Measurements from ENCODE around the gene ACTC1. TPM values are rescaled to one million over a fixed set of nuclear protein-coding genes. Genes with fewer than 3 reads are reported as not detected.
"Not testable (repeated sequence)": the region's sequence is repeated elsewhere in the genome, so short reads cannot be mapped to it uniquely, and the experiment has no call there.

ACTC1 gene
- total RNA-seq, 4 donors from 2014 or later: 0.09 to 0.38 TPM; not detected in 2

DNA sequence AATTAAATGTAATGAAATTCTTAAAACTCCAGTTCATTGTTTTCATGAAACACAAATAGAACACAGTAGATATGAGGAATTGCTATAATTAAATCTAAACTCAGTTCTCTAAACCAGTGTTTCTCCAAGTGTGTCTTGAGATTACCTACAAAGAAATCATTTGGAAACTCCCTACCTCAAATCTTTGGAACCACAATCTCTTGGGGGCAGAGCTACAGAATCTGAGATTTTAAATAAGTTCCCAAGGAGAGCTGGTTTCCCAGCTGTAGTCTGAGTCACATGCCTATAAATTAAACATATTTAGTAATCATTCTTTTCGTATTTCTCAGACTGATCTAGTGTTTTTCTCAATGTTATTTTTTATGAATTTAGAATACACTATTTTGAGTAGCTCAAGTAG, 17.0 kb upstream of the ACTC1 start:
- Histone ChIP-seq H3K4me1 (no peaks in the 10 kb centered on the region), H3K27me3 (peaks cover 0 to 8% (median 0%) of the 10 kb centered on the region in 4 donors), H3K9me3 (no peaks in the 10 kb centered on the region), H3K4me3 (no peak overlapping the region), H3K27ac (no peak overlapping the region), H3K36me3 (no peaks in the 10 kb centered on the region)
- no peak for TF ChIP-seq POLR2A (IDR thresholded peaks at IDR 0.05)
- TF ChIP-seq CTCF (IDR thresholded peaks at IDR 0.05): no peak
- DNase-seq: no peak
- intact Hi-C loops (cut with DNase I): no loop called here
- 54 to 55% methylated on average over 1 of the region's 1 CpG for WGBS, 2 donors

- H3K9me3 ChIP-seq: no peaks in the 10 kb centered on the region
- H3K36me3 ChIP-seq: no peaks in the 10 kb centered on the region
- no peak for TF ChIP-seq CTCF (IDR thresholded peaks at IDR 0.05)
- no peak for TF ChIP-seq POLR2A (IDR thresholded peaks at IDR 0.05)
- peaks cover 0 to 8% (median 0%) of the 10 kb centered on the region in 4 donors for H3K27me3 ChIP-seq
- no peaks in the 10 kb centered on the region for H3K4me1 ChIP-seq
- no peak for DNase-seq
- peak overlapping the region in 1 of 4 donors; percentile 12 for H3K27ac ChIP-seq
- intact Hi-C loops (cut with DNase I): no loop called here
- 53 to 73% methylated on average over 4 to 5 of the region's 5 CpGs for WGBS, 2 donors
- no peak overlapping the region for H3K4me3 ChIP-seq
Measured at GRCh38 chr15:34810443-34811129, 15.2 kb upstream of the ACTC1 start.

- Histone ChIP-seq H3K36me3 (no peaks in the 10 kb centered on the region), H3K27me3 (peaks cover 0 to 16% (median 0%) of the 10 kb centered on the region in 4 donors), H3K4me3 (no peak overlapping the region), H3K9me3 (no peaks in the 10 kb centered on the region), H3K27ac (no peak overlapping the region), H3K4me1 (no peaks in the 10 kb centered on the region)
- intact Hi-C loops (cut with DNase I): no loop called here
- 48 to 60% methylated on average over 3 of the region's 3 CpGs for WGBS, 2 donors
- TF ChIP-seq CTCF (IDR thresholded peaks at IDR 0.05) (no peak), POLR2A (IDR thresholded peaks at IDR 0.05) (no peak)
- no peak for DNase-seq
Measured at GRCh38 chr15:34809186-34809585, 13.8 kb upstream of the ACTC1 start.

DNA sequence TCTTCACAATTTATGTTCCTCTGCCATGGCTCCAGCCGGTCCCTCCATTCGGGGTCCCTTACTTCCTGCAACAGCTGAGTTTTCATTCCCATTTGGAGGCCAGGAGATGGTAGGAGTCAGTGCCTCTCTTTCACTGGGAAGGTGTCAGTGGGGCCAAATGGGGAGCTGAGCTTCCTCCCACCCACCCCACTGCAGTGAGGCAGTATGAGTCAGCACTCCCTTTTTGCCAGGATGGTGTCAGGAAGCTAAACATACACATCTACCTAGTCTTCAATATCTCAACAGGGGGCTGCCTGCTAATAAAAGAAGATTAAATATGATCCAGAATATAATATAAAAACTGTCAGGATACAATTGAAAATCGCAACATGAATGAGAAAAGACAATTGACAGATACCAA, 12.7 kb upstream of the ACTC1 start:
- no peaks in the 10 kb centered on the region for H3K36me3 ChIP-seq
- no peaks in the 10 kb centered on the region for H3K9me3 ChIP-seq
- WGBS, 2 donors: 83 to 89% methylated on average over 3 of the region's 3 CpGs
- intact Hi-C loops (cut with DNase I): no loop called here
- no peak overlapping the region for H3K27ac ChIP-seq
- no peaks in the 10 kb centered on the region for H3K4me1 ChIP-seq
- no peak for DNase-seq
- peaks cover 0 to 16% (median 0%) of the 10 kb centered on the region in 4 donors for H3K27me3 ChIP-seq
- TF ChIP-seq POLR2A (IDR thresholded peaks at IDR 0.05) (no peak), CTCF (IDR thresholded peaks at IDR 0.05) (no peak)
- H3K4me3 ChIP-seq: no peak overlapping the region

DNA sequence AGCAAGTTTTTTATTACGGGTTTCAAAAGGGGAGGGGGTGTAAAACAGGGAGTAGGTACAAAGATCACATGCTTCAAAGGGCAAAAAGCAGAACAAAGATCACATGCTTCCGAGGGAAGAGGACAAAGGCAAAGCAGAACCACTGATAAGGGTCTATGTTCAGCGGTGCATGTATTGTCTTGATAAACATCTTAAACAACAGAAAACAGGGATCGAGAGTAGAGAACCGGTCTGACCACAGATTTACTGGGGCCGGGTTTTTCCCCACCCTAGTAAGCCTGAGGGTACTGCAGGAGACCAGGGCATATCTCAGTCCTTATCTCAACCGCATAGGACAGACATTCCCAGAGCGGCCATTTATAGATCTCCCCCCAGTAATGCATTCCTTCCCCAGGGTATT, 11.9 kb upstream of the ACTC1 start:
- H3K36me3 ChIP-seq; H3K4me1 ChIP-seq; H3K9me3 ChIP-seq; intact Hi-C loops (cut with DNase I); H3K4me3 ChIP-seq; DNase-seq; H3K27ac ChIP-seq: not testable (repeated sequence)
- 71 to 74% methylated on average over 8 of the region's 8 CpGs for WGBS, 2 donors
- peaks cover 0 to 13% (median 0%) of the 10 kb centered on the region in 4 donors for H3K27me3 ChIP-seq

Measured in esophagus squamous epithelium (tissue), 5 donors.